GM12878 (cell line): ENCODE measurements around the gene PLCXD1. TPM values are rescaled to one million over a fixed set of nuclear protein-coding genes. Genes with fewer than 3 reads are reported as not detected.

Source experiments
- BACH1 ChIP-seq: fragments of 450-650 bp; IDR thresholded peaks from 2 replicates; pipeline ENCODE4 v1.6.1; 2017; ENCODE audit warnings: mild to moderate bottlenecking, borderline replicate concordance
- CHD2 ChIP-seq: IDR thresholded peaks from 2 replicates; pipeline ENCODE4 v1.6.1; 2011; ENCODE audit warnings: low read depth, low read length, improper control_type of control experiment, borderline replicate concordance
- CHD4 ChIP-seq: fragments of 200-600 bp; sonication (generic); IDR thresholded peaks from 2 replicates; pipeline ENCODE4 v1.6.1; 2016; ENCODE audit warnings: mild to moderate bottlenecking
- FOS ChIP-seq: IDR thresholded peaks from 3 replicates; pipeline ENCODE4 v1.6.1; 2011; ENCODE audit warnings: borderline replicate concordance; ENCODE audit not compliant: insufficient read length; ENCODE audit errors: extremely low read depth
- HSF1 ChIP-seq: fragments of 150-350 bp; IDR thresholded peaks from 2 replicates; pipeline ENCODE4 v1.6.1; 2014; ENCODE audit warnings: mild to moderate bottlenecking, low read depth, low read length
- IRF4 ChIP-seq: IDR thresholded peaks from 2 replicates; pipeline ENCODE4 v1.6.1; 2011; ENCODE audit warnings: low read depth, low read length
- MTA3 ChIP-seq: IDR thresholded peaks from 2 replicates; pipeline ENCODE4 v1.6.1; 2012; ENCODE audit warnings: low read length, inconsistent platforms, borderline replicate concordance
- NFYB ChIP-seq: IDR thresholded peaks from 2 replicates; pipeline ENCODE4 v1.6.1; 2011; ENCODE audit warnings: low read depth, mild to moderate bottlenecking, low read length, improper control_type of control experiment, moderate library complexity; ENCODE audit not compliant: insufficient read depth
- NR2C1 ChIP-seq: fragments of 450-650 bp; IDR thresholded peaks from 2 replicates; pipeline ENCODE4 v1.6.1; 2017; ENCODE audit warnings: antibody characterized with exemption, mild to moderate bottlenecking, moderate library complexity
- PKNOX1 ChIP-seq: fragments of 450-650 bp; IDR thresholded peaks from 2 replicates; pipeline ENCODE4 v1.6.1; 2016; ENCODE audit warnings: mild to moderate bottlenecking
- RELA ChIP-seq: fragments of 450-650 bp; IDR thresholded peaks from 2 replicates; pipeline ENCODE4 v1.8.0; 2014; ENCODE audit warnings: borderline replicate concordance; ENCODE audit not compliant: partially characterized antibody
- SMAD5 ChIP-seq: IDR thresholded peaks from 2 replicates; pipeline ENCODE4 v1.6.1; 2016; ENCODE audit warnings: antibody characterized with exemption, low read depth
- SRF ChIP-seq, 2 experiments: IDR thresholded peaks; 2 replicates each; pipeline ENCODE4 v1.6.1; 2011; ENCODE audit warnings: low read depth in 2 of 2, low read length in 2 of 2, mild to moderate bottlenecking in 1 of 2, moderate library complexity in 1 of 2
- STAT1 ChIP-seq: fragments of 450-650 bp; conservative IDR thresholded peaks from 2 replicates; pipeline ENCODE4 v1.6.1; 2014; ENCODE audit warnings: antibody characterized with exemption, mild to moderate bottlenecking
- TARDBP ChIP-seq: IDR thresholded peaks from 2 replicates; pipeline ENCODE4 v1.6.1; 2016; ENCODE audit warnings: borderline replicate concordance
- TCF7 ChIP-seq: IDR thresholded peaks from 2 replicates; pipeline ENCODE4 v1.6.1; 2014; ENCODE audit warnings: antibody characterized with exemption, borderline replicate concordance
- ZBED1 ChIP-seq: IDR thresholded peaks from 2 replicates; pipeline ENCODE4 v1.6.1; 2016; ENCODE audit warnings: borderline replicate concordance
- ZBTB40 ChIP-seq: fragments of 450-650 bp; IDR thresholded peaks from 2 replicates; pipeline ENCODE4 v1.6.1; 2016; ENCODE audit warnings: mild to moderate bottlenecking, moderate library complexity, borderline replicate concordance
- polyA plus RNA-seq, 11 experiments: library from polyadenylated mRNA; depleted of rRNA in 4 of 11; unstranded in 6 of 11; stranded (reverse) in 5 of 11; fragments of >200 nt; fragmentation: Nextera tagmentation in 4 of 11; fragmentation: Illumina TruSeq in 1 of 11; extraction: Ambion mirVana in 4 of 11; extraction: Trizol in 1 of 11; gene quantifications; 1 replicate in 1 of 11; 2 replicates in 10 of 11; pipeline versions ENCODE4 v1.2.1 to v1.2.3, GENCODE V29; 2011 to 2016; ENCODE audit warnings: inconsistent platforms in 2 of 11, missing spikeins in 2 of 11, low read depth in 1 of 11
- total RNA-seq, 4 experiments: library from RNA; depleted of rRNA in 3 of 4; stranded (reverse); fragments of >200 nt in 3 of 4; fragmentation: Illumina TruSeq in 1 of 4; extraction: Trizol in 1 of 4; gene quantifications; 2 replicates each; pipeline versions ENCODE4 v1.2.1 to v1.2.3, GENCODE V29; 2013 to 2021
- TF ChIP-seq, protein P1 (sequence below): fragments of 450-650 bp; IDR thresholded peaks from 2 replicates; pipeline ENCODE4 v1.6.1; 2017; ENCODE audit warnings: borderline replicate concordance
- TF ChIP-seq, protein P2 (sequence below): fragments of 450-650 bp; IDR thresholded peaks from 2 replicates; pipeline ENCODE4 v1.6.1; 2014; ENCODE audit warnings: mild to moderate bottlenecking
- TF ChIP-seq, protein P3 (sequence below): IDR thresholded peaks from 2 replicates; pipeline ENCODE4 v1.6.1; 2011; ENCODE audit warnings: borderline replicate concordance, low read depth, mild to moderate bottlenecking, moderate library complexity, mixed read lengths, low read length; ENCODE audit not compliant: insufficient read depth; ENCODE audit errors: extremely low read length

Gene PLCXD1
- total and polyA plus RNA-seq, 10 of the 15 experiments (the other 5 are each of a cell fraction or from before 2014, with no cell fraction given), result 2.4 to 49.7 (median 18.0) TPM

DNA sequence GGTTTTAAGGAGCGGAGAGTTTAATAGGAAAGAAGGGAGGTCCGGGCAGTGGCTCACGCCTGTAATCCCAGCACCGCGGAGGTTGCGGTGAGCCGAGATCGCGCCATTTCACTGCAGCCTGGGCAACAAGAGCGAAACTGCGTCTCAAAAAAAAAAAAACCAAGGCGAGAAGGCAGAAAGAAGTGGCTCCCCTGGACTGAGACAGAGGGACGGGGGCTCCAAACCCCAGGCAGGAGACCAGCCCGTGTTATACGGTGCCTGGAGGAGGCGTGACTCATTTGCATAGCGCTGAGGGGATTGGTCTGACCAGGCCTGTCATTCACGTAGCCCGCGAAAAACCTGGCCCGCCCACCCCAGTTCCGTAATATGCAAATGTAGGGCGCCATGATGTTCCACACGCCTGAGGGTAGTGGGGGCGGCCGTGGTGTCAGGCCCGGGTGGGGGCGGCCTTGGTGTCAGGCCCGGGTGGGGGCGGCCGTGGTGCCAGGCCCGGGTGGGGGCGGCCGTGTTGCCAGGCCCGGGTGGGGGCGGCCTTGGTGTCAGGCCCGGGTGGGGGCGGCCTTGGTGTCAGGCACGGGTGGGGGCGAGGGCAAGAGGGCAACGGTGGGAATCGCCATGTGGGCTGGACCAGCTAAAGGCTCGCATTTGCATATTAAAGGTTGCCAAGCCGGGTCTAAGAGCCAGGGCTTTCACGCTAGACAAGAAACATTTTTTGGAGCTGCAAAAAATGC lies 2.1 kb downstream of the PLCXD1 start (continued):
- TF ChIP-seq, protein P1, sequence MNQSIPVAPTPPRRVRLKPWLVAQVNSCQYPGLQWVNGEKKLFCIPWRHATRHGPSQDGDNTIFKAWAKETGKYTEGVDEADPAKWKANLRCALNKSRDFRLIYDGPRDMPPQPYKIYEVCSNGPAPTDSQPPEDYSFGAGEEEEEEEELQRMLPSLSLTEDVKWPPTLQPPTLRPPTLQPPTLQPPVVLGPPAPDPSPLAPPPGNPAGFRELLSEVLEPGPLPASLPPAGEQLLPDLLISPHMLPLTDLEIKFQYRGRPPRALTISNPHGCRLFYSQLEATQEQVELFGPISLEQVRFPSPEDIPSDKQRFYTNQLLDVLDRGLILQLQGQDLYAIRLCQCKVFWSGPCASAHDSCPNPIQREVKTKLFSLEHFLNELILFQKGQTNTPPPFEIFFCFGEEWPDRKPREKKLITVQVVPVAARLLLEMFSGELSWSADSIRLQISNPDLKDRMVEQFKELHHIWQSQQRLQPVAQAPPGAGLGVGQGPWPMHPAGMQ, result no peak
- TF ChIP-seq NR2C1, result no peak
- no peak for TF ChIP-seq HSF1
- no peak for TF ChIP-seq IRF4
- no peak for TF ChIP-seq TCF7
- no peak for TF ChIP-seq SMAD5
- TF ChIP-seq BACH1, result no peak
- TF ChIP-seq CHD4, result no peak
- peak; percentile 35; the same call in 1 of the 2 replicates for TF ChIP-seq NFYB
- TF ChIP-seq MTA3, result no peak
- TF ChIP-seq ZBED1, result no peak
- TF ChIP-seq, protein P2, sequence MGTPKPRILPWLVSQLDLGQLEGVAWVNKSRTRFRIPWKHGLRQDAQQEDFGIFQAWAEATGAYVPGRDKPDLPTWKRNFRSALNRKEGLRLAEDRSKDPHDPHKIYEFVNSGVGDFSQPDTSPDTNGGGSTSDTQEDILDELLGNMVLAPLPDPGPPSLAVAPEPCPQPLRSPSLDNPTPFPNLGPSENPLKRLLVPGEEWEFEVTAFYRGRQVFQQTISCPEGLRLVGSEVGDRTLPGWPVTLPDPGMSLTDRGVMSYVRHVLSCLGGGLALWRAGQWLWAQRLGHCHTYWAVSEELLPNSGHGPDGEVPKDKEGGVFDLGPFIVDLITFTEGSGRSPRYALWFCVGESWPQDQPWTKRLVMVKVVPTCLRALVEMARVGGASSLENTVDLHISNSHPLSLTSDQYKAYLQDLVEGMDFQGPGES, result no peak
- no peak for TF ChIP-seq TARDBP
- no peak for TF ChIP-seq CHD2
- TF ChIP-seq SRF (IDR thresholded peaks at IDR 0.05; ENCODE audit: low read depth in 2 of 2, low read length in 2 of 2), result no peak
- TF ChIP-seq FOS, result no peak
- no peak for TF ChIP-seq ZBTB40
- no peak for TF ChIP-seq STAT1
- TF ChIP-seq, protein P3, sequence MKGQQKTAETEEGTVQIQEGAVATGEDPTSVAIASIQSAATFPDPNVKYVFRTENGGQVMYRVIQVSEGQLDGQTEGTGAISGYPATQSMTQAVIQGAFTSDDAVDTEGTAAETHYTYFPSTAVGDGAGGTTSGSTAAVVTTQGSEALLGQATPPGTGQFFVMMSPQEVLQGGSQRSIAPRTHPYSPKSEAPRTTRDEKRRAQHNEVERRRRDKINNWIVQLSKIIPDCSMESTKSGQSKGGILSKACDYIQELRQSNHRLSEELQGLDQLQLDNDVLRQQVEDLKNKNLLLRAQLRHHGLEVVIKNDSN, result no peak
- no peak for TF ChIP-seq RELA
- TF ChIP-seq PKNOX1, result peak; percentile 98
